Hepatocyte (in vitro differentiated cells): ENCODE results near the gene DHX16. TPM values are rescaled to one million over a fixed set of nuclear protein-coding genes. Genes with fewer than 3 reads are reported as not detected.

Source experiments
- DNase-seq: peaks from one replicate; pipeline ENCODE4 v3.0.0-alpha.2; 2016; ENCODE audit warnings: low spot score
- H2AFZ ChIP-seq: fragments of 200-600 bp; sonication (generic); 2 replicates; pipeline ENCODE4 v1.6.0; 2016; ENCODE audit warnings: antibody characterized with exemption, mild to moderate bottlenecking
- H3K27ac ChIP-seq: fragments of 200-600 bp; sonication (generic); 2 replicates; pipeline ENCODE4 v1.5.1; 2016; ENCODE audit warnings: mild to moderate bottlenecking
- H3K27me3 ChIP-seq: fragments of 200-600 bp; sonication (generic); 2 replicates; pipeline ENCODE4 v1.6.1; 2016
- H3K36me3 ChIP-seq: fragments of 200-600 bp; sonication (generic); replicated peaks from 2 replicates; pipeline ENCODE4 v1.5.1; 2016; ENCODE audit warnings: low read depth; ENCODE audit not compliant: insufficient read depth
- H3K4me1 ChIP-seq: fragments of 200-600 bp; sonication (generic); 2 replicates; pipeline ENCODE4 v1.5.1; 2016; ENCODE audit warnings: mild to moderate bottlenecking, moderate library complexity; ENCODE audit not compliant: insufficient read depth
- H3K4me2 ChIP-seq: fragments of 200-600 bp; sonication (generic); 2 replicates; pipeline ENCODE4 v1.6.0; 2016
- H3K4me3 ChIP-seq: fragments of 200-600 bp; sonication (generic); 2 replicates; pipeline ENCODE4 v1.5.1; 2016; ENCODE audit warnings: mild to moderate bottlenecking
- H3K79me2 ChIP-seq: fragments of 200-600 bp; sonication (generic); 2 replicates; pipeline ENCODE4 v1.6.0; 2017; ENCODE audit warnings: mild to moderate bottlenecking
- H3K9me2 ChIP-seq: fragments of 200-600 bp; sonication (generic); replicated peaks from 2 replicates; pipeline ENCODE4 v1.6.0; 2017; ENCODE audit warnings: mild to moderate bottlenecking; ENCODE audit not compliant: insufficient read depth
- H3K9me3 ChIP-seq: fragments of 200-600 bp; sonication (generic); 2 replicates; pipeline ENCODE4 v1.5.1; 2016; ENCODE audit warnings: low read depth, mild to moderate bottlenecking
- H4K20me1 ChIP-seq: fragments of 200-600 bp; sonication (generic); 2 replicates; pipeline ENCODE4 v1.6.0; 2016; ENCODE audit warnings: mild to moderate bottlenecking; ENCODE audit not compliant: insufficient read depth, poor library complexity, severe bottlenecking
- EZH2 ChIP-seq: fragments of 200-600 bp; sonication (generic); IDR thresholded peaks from 2 replicates; pipeline ENCODE4 v1.6.1; 2016; ENCODE audit warnings: antibody characterized with exemption, mild to moderate bottlenecking, borderline replicate concordance
- EZH2phosphoT487 ChIP-seq: fragments of 200-600 bp; sonication (generic); IDR thresholded peaks from one replicate; pipeline ENCODE4 v1.6.1; 2018; ENCODE audit warnings: antibody characterized with exemption, mild to moderate bottlenecking, low read depth, moderate library complexity; ENCODE audit not compliant: unreplicated experiment, severe bottlenecking
- WGBS: methylation state at CpG from one replicate; pipeline ENCODE4 v1.1.6; 2016; ENCODE audit warnings: low lambda C conversion rate; ENCODE audit errors: missing lambda C conversion rate; 5-methylcytosine and 5-hydroxymethylcytosine counted together
- polyA plus RNA-seq: library from polyadenylated mRNA; unstranded; fragments of >200 nt; fragmentation: Nextera tagmentation; extraction: Ambion mirVana; gene quantifications from 2 replicates; pipeline ENCODE4 v1.2.1, GENCODE V29; 2016
- total RNA-seq: library from RNA; depleted of rRNA; stranded (reverse); fragments of >200 nt; gene quantifications from 2 replicates; pipeline ENCODE4 v1.2.3, GENCODE V29; 2014
- TF ChIP-seq, protein P1 (sequence below): fragments of 200-600 bp; sonication (generic); IDR thresholded peaks from 2 replicates; pipeline ENCODE4 v1.5.1; 2016; ENCODE audit warnings: antibody characterized with exemption, mild to moderate bottlenecking; ENCODE audit not compliant: poor library complexity

Gene DHX16
- total and polyA plus RNA-seq, 2 experiments from 2014 or later = 19.4 to 28.4 TPM

DNA sequence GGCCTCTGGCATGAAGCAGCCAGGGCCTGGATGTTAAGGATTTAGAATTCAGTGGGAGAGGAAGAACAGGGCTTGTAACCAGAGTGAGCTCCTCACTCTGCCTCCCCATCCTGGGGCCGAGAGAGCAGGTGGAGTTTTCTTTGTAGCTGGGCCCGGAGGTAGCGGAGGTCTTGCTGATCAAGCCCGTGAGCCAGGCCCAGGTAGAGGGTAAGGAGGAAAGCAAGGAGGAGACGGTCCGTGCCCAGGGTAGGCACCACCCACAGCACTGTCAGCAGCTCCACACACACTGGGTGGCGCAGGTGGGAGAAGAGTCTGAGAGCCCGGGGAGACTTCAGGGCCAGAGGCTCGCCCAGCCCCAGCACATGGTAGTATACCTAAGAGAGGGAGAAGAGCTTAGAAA is 15.8 kb upstream of the DHX16 start:
- H3K79me2 ChIP-seq = peaks cover 46% of the 10 kb centered on the region
- no peaks in the 10 kb centered on the region for H3K36me3 ChIP-seq
- no peak overlapping the region for H3K4me3 ChIP-seq
- H3K4me2 ChIP-seq = peak overlapping the region; percentile 93
- H3K9me2 ChIP-seq = no peaks in the 10 kb centered on the region
- H3K9me3 ChIP-seq = no peaks in the 10 kb centered on the region
- no peaks in the 10 kb centered on the region for H3K27me3 ChIP-seq
- TF ChIP-seq, protein P1, sequence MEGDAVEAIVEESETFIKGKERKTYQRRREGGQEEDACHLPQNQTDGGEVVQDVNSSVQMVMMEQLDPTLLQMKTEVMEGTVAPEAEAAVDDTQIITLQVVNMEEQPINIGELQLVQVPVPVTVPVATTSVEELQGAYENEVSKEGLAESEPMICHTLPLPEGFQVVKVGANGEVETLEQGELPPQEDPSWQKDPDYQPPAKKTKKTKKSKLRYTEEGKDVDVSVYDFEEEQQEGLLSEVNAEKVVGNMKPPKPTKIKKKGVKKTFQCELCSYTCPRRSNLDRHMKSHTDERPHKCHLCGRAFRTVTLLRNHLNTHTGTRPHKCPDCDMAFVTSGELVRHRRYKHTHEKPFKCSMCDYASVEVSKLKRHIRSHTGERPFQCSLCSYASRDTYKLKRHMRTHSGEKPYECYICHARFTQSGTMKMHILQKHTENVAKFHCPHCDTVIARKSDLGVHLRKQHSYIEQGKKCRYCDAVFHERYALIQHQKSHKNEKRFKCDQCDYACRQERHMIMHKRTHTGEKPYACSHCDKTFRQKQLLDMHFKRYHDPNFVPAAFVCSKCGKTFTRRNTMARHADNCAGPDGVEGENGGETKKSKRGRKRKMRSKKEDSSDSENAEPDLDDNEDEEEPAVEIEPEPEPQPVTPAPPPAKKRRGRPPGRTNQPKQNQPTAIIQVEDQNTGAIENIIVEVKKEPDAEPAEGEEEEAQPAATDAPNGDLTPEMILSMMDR = no peak
- TF ChIP-seq EZH2 (no peak), EZH2phosphoT487 (no peak)
- H4K20me1 ChIP-seq = peaks cover 4% of the 10 kb centered on the region
- H3K27ac ChIP-seq = peak overlapping the region; percentile 98
- WGBS = 94% methylated on average over 9 of the region's 9 CpGs
- H2AFZ ChIP-seq = no peak overlapping the region
- peaks cover 28% of the 10 kb centered on the region for H3K4me1 ChIP-seq
- no peak for DNase-seq

DNA sequence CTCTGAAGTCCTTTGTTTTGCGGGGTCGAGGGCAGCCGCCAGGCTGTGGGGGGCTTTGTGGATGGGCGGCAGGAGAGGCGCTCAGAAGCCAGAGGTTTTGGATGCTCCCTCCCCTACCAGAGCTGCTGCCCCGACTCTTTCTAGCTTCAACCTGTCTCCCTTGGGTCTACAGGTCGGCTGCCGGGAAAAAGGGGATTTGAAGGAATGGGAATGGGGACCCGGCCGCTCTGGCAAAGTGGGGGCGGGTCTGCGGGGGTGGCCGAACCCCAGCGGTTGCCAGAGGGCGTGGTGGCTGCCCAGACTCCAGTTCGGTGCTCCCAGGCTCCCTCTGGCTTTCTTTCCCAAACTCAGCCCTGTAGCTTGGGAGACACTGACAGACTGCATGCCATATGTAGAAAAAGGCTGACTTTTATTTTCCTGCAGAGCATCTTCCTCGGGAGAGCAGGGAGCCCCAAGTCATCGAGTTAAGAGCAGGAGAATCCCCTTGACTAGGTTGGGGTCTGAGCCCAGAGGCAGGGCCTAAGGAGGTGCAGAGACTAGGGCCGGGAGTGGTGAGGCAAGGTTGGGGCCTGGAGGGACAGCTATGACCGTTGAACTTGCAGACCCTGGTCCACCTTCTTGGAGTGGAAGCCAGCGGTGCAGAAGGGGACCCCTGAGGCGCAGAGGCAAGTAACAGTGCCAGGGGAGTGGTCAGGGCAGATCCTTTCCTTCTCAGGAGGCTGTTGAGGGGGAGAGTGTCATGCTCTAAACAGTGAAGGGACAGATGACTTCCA is 15.0 kb upstream of the DHX16 start:
- no peaks in the 10 kb centered on the region for H3K27me3 ChIP-seq
- DNase-seq = peak; percentile 63
- peaks cover 4% of the 10 kb centered on the region for H4K20me1 ChIP-seq
- H2AFZ ChIP-seq = peak overlapping the region; percentile 86
- peaks cover 35% of the 10 kb centered on the region for H3K4me1 ChIP-seq
- WGBS = 30% methylated on average over 16 of the region's 22 CpGs
- H3K36me3 ChIP-seq = no peaks in the 10 kb centered on the region
- no peak for TF ChIP-seq EZH2phosphoT487
- TF ChIP-seq EZH2 = no peak
- TF ChIP-seq, protein P1 = peak; percentile 22
- peak overlapping the region; percentile 93 for H3K4me2 ChIP-seq
- peak overlapping the region; percentile 98 for H3K27ac ChIP-seq
- H3K9me3 ChIP-seq = no peaks in the 10 kb centered on the region
- no peaks in the 10 kb centered on the region for H3K9me2 ChIP-seq
- peaks cover 53% of the 10 kb centered on the region for H3K79me2 ChIP-seq
- H3K4me3 ChIP-seq = peak overlapping the region; percentile 94

DNA sequence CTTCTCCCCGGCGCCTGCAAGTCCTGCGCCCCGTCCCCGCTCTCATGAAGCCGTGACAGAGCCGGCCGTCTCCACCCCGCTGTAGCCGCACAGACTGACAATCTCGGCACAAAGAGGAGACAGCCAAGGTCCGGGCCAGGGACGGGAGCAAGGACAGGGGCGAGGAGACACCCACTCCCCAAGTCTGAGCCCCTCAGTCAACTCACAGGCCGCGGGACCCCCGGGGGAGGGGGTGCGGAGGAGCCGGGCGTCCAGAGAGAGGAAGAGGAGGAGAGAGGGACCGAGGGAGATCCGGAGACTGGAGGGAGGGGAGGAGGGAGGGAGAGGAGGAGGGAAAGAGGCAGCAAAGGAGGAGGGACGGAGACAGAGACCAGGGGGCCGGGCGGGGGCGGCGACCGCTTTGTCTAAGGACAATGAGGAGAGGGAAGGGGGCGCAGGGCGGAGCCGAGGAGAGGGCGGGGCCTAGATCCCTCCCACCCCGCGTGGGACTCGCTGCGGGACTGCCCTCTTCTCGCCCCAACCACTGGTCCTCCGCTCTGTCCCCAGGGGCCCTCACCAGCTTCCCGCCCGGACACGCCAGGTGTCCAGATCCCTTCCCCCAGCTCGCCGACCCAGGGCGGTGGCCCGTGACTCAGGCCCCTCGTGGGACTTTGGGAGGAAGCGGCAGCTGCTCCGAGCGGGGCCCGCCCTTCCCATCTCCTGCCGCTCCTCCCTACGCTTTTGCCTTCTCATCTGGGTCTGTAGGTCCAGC is 14.3 kb upstream of the DHX16 start:
- Histone ChIP-seq H3K4me1 (peaks cover 42% of the 10 kb centered on the region), H3K27me3 (no peaks in the 10 kb centered on the region), H4K20me1 (peaks cover 4% of the 10 kb centered on the region), H3K4me2 (peak overlapping the region; percentile 93), H3K36me3 (no peaks in the 10 kb centered on the region), H3K27ac (peak overlapping the region; percentile 98), H3K4me3 (peak overlapping the region; percentile 94), H3K79me2 (peaks cover 60% of the 10 kb centered on the region), H2AFZ (peak overlapping the region; percentile 86), H3K9me3 (no peaks in the 10 kb centered on the region), H3K9me2 (no peaks in the 10 kb centered on the region)
- DNase-seq = peak; percentile 88
- WGBS = under 1% methylated on average over 32 of the region's 52 CpGs
- TF ChIP-seq EZH2 (no peak), EZH2phosphoT487 (no peak)
- TF ChIP-seq, protein P1 = no peak
